Keratinocyte (primary cell): ENCODE results near the gene BRINP1. TPM values are rescaled to one million over a fixed set of nuclear protein-coding genes. Genes with fewer than 3 reads are reported as not detected.

Experiments
- DNase-seq: peaks from one replicate; pipeline ENCODE4 v3.0.0-alpha.2; 2011; ENCODE audit warnings: low read depth, missing footprints, low spot score
- FAIRE-seq: peaks from 2 replicates; lab custom pipeline; 2011; peaks lifted over from hg19 to GRCh38; lab: Jason Lieb, UNC
- H2AFZ ChIP-seq: 2 replicates; pipeline ENCODE4 v1.6.0; 2012; ENCODE audit warnings: low read length, control low read depth, inconsistent platforms; ENCODE audit not compliant: control insufficient read depth
- H3K27ac ChIP-seq: 2 replicates; pipeline ENCODE4 v1.5.1; 2011; ENCODE audit warnings: low read length; ENCODE audit not compliant: control insufficient read depth, insufficient read depth
- H3K27me3 ChIP-seq: 3 replicates; pipeline ENCODE4 v1.6.0; 2011; ENCODE audit warnings: low read length; ENCODE audit not compliant: control insufficient read depth, insufficient read depth; ENCODE audit errors: extremely low read depth
- H3K36me3 ChIP-seq, 2 experiments: 2 replicates in 1 of 2; 3 replicates in 1 of 2; pipeline ENCODE4 v1.5.1; 2011; ENCODE audit warnings: low read length in 2 of 2, mild to moderate bottlenecking in 1 of 2; ENCODE audit not compliant: control insufficient read depth in 2 of 2, insufficient read depth in 2 of 2; ENCODE audit errors: extremely low read depth in 1 of 2
- H3K4me1 ChIP-seq: 3 replicates; pipeline ENCODE4 v1.5.1; 2011; ENCODE audit warnings: low read length; ENCODE audit not compliant: control insufficient read depth, insufficient read depth; ENCODE audit errors: extremely low read depth
- H3K4me2 ChIP-seq: 3 replicates; pipeline ENCODE4 v1.6.0; 2011; ENCODE audit warnings: low read depth, low read length; ENCODE audit not compliant: control insufficient read depth, insufficient read depth; ENCODE audit errors: extremely low read depth
- H3K4me3 ChIP-seq, 3 experiments: fragments of 200-600 bp in 1 of 3; sonication (generic) in 1 of 3; 2 replicates in 2 of 3; 3 replicates in 1 of 3; pipeline ENCODE4 v1.5.1; 2011 to 2016; ENCODE audit warnings: low read length in 3 of 3, mild to moderate bottlenecking in 3 of 3, control low read depth in 2 of 3, inconsistent platforms in 1 of 3, low read depth in 1 of 3, mixed read lengths in 1 of 3, mixed run types in 1 of 3, moderate library complexity in 1 of 3; ENCODE audit not compliant: control insufficient read depth in 2 of 3, insufficient read depth in 2 of 3; ENCODE audit errors: extremely low read depth in 1 of 3
- H3K79me2 ChIP-seq: 2 replicates; pipeline ENCODE4 v1.6.0; 2012; ENCODE audit warnings: low read length; ENCODE audit not compliant: control insufficient read depth, insufficient read depth
- H3K9ac ChIP-seq: 3 replicates; pipeline ENCODE4 v1.6.0; 2011; ENCODE audit warnings: low read length; ENCODE audit not compliant: control insufficient read depth, insufficient read depth; ENCODE audit errors: extremely low read depth
- H3K9me1 ChIP-seq: 3 replicates; pipeline ENCODE4 v1.6.0; 2011; ENCODE audit warnings: low read length; ENCODE audit not compliant: control insufficient read depth, insufficient read depth; ENCODE audit errors: extremely low read depth
- H3K9me3 ChIP-seq: 2 replicates; pipeline ENCODE4 v1.5.1; 2012; ENCODE audit warnings: low read depth, low read length; ENCODE audit not compliant: control insufficient read depth
- H4K20me1 ChIP-seq: 3 replicates; pipeline ENCODE4 v1.6.0; 2011; ENCODE audit warnings: low read length; ENCODE audit not compliant: control insufficient read depth, insufficient read depth; ENCODE audit errors: extremely low read depth
- CTCF ChIP-seq, 3 experiments: IDR thresholded peaks in 1 of 3; conservative IDR thresholded peaks in 1 of 3; optimal IDR thresholded peaks in 1 of 3; 2 replicates in 2 of 3; 3 replicates in 1 of 3; pipeline versions ENCODE3 to v1.5.1; 2011; ENCODE audit warnings: low read length in 3 of 3, mild to moderate bottlenecking in 3 of 3, moderate library complexity in 2 of 3, control low read depth in 1 of 3, inconsistent platforms in 1 of 3; ENCODE audit not compliant: insufficient read depth in 2 of 3; ENCODE audit errors: extremely low read depth in 1 of 3
- EZH2 ChIP-seq: IDR thresholded peaks from one replicate; pipeline ENCODE4 v1.6.1; 2012; ENCODE audit warnings: inconsistent platforms, mild to moderate bottlenecking, low read length, moderate library complexity
- dilution Hi-C: fragments of 300-500 bp; cut with MboI; formaldehyde crosslinking; loops from one replicate; pipeline ENCODE4 v1.7.0; 2020; ENCODE audit warnings: low sequenced_read_pairs; ENCODE audit not compliant: extremely low pct_ligation_motif_present
- polyA plus RNA-seq, 5 experiments: library from polyadenylated mRNA; depleted of rRNA in 3 of 5; stranded (reverse) in 3 of 5; stranded (forward) in 1 of 5; unstranded in 1 of 5; fragments of >200 nt; gene quantifications; 1 replicate in 1 of 5; 2 replicates in 3 of 5; 3 replicates in 1 of 5; pipeline versions ENCODE4 v1.2.1 to v1.2.3, GENCODE V29; 2011 to 2012; ENCODE audit warnings: missing spikeins in 2 of 5, low read depth in 1 of 5, low replicate concordance in 1 of 5

BRINP1 gene
- polyA plus RNA-seq, 1 donor (not counting 4 experiments of a cell fraction or from before 2014, with no cell fraction given): 0.63 TPM

GRCh38 chr9:119213471-119213870 is 155.8 kb downstream of the BRINP1 start:
- FAIRE-seq (no peak), DNase-seq (no peak)
- no peaks in the 10 kb centered on the region for H4K20me1 ChIP-seq
- no peaks in the 10 kb centered on the region for H3K4me1 ChIP-seq
- no peak overlapping the region for H3K4me2 ChIP-seq
- H3K9me1 ChIP-seq: no peaks in the 10 kb centered on the region
- H3K79me2 ChIP-seq: no peaks in the 10 kb centered on the region
- H3K9ac ChIP-seq: no peak overlapping the region
- H3K9me3 ChIP-seq: no peaks in the 10 kb centered on the region
- dilution Hi-C loops: no loop called here
- H3K4me3 ChIP-seq: no peak overlapping the region
- no peak overlapping the region for H2AFZ ChIP-seq
- H3K36me3 ChIP-seq: no peaks in the 10 kb centered on the region
- TF ChIP-seq EZH2 (no peak), CTCF (optimal IDR thresholded peaks at IDR 0.05 in 1 of 3, IDR thresholded peaks at IDR 0.05 in 1 of 3, conservative IDR thresholded peaks at IDR 0.05 in 1 of 3; ENCODE audit: extremely low read depth in 1 of 3, insufficient read depth in 2 of 3, low read length in 3 of 3) (no peak)
- no peaks in the 10 kb centered on the region for H3K27me3 ChIP-seq
- H3K27ac ChIP-seq: no peak overlapping the region

GRCh38 chr9:119197893-119198607 is 171.2 kb downstream of the BRINP1 start:
- no peak for TF ChIP-seq EZH2
- TF ChIP-seq CTCF (optimal IDR thresholded peaks at IDR 0.05 in 1 of 3, IDR thresholded peaks at IDR 0.05 in 1 of 3, conservative IDR thresholded peaks at IDR 0.05 in 1 of 3; ENCODE audit: extremely low read depth in 1 of 3, insufficient read depth in 2 of 3, low read length in 3 of 3): no peak
- dilution Hi-C loops: no loop called here
- Histone ChIP-seq H3K27ac (no peak overlapping the region), H3K36me3 (no peaks in the 10 kb centered on the region), H3K4me2 (no peak overlapping the region), H3K4me3 (no peak overlapping the region), H4K20me1 (no peaks in the 10 kb centered on the region), H3K9ac (no peak overlapping the region), H3K4me1 (no peaks in the 10 kb centered on the region), H3K9me3 (no peaks in the 10 kb centered on the region), H3K9me1 (no peaks in the 10 kb centered on the region), H3K27me3 (no peaks in the 10 kb centered on the region), H2AFZ (no peak overlapping the region), H3K79me2 (no peaks in the 10 kb centered on the region)
- FAIRE-seq (no peak), DNase-seq (no peak)
